ENCODE data around the gene FARSB.
A peak's percentile ranks its signal among the peaks of the same experiment; 100 is the strongest.

FARSB gene

DNA sequence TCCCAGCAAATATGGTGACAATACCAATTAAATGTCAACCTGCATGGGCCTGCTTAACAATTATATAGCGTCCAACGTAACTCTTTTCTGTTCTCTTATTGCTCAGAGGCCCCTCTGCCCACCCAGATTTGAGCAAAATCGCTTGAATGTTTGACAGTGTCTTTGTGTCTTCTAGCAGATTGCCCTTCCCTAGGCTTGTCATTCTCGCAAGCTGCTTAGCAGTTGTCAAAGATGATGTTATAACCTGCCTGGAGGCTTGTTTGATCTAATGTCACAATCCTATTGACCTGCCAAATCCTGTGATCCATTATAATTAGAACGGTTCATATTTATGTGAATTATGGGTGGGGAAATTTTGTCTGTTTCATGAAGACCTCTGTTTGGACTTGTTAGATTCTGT is 108.8 kb downstream of the FARSB start:
- ChIA-PET POLR2A (no interaction called here), CTCF (no interaction called here)

DNA sequence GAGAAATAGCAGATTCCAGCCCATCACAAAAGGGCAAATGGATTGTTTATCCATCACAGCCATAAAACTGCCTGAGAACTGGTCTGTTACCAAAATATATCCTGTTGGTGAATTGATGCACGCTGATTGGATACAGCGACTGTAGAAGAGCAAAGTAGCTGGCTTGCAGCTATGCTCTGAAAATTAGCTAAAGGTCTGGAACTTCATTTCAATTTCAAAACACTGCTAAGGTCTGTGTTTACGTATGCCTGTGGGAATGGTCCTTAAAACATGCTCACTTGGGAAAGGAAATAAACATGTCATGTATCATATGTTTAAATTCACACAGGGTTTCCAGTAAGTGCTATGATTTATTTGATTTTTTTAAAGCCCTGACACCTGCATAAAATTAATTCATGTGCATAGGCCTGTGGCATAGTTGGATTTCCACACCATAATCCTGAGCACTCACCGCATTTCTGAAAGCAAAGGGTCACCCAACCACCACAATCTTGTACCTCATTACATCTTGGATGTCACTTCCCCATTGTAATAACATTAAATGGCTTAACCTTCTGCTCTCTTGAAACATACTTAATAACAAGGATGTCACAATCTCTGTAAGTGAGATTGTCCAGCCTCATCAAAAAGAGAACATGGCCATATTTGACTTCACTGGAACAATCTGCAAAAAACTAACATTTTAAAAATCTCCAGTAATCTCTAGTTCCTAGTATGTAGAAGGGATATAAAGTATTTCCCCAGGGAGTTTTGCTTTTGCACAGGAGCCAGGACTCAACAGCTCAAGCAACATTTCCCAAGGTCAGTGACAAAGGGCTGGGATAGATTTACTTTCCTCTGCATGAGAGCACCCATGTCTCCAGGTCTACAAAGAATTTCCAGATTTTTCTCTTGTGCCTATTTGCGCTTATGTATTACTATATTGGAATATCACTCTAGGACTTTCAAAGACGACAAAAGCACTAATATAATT is 109.8 kb downstream of the FARSB start:
- POLR2A ChIA-PET: interaction anchor here (1.5 kb wide), 1 partner anchor 228 kb away, joined by 4 read pairs; no protein-coding TSS in a partner anchor
- no peak for DNase-seq (ENCODE audit: extremely low spot score)
- CTCF ChIA-PET: interaction anchor here (0.6 kb wide), 1 partner anchor 62 kb away, joined by 3 read pairs; no protein-coding TSS in a partner anchor
- TF ChIP-seq CTBP1 (IDR thresholded peaks at IDR 0.05; ENCODE audit: borderline replicate concordance) (0 out of 2 replicates have a peak, but pooled peaks have one; percentile 6), NFRKB (IDR thresholded peaks at IDR 0.05) (no peak), ZNF384 (IDR thresholded peaks at IDR 0.05) (peak; percentile 60; the same call in 1 of the 2 replicates), BHLHE40 (IDR thresholded peaks at IDR 0.05; ENCODE audit: borderline replicate concordance) (no peak), LEF1 (IDR thresholded peaks at IDR 0.05; ENCODE audit: borderline replicate concordance) (no peak)
- TF ChIP-seq, protein P1, sequence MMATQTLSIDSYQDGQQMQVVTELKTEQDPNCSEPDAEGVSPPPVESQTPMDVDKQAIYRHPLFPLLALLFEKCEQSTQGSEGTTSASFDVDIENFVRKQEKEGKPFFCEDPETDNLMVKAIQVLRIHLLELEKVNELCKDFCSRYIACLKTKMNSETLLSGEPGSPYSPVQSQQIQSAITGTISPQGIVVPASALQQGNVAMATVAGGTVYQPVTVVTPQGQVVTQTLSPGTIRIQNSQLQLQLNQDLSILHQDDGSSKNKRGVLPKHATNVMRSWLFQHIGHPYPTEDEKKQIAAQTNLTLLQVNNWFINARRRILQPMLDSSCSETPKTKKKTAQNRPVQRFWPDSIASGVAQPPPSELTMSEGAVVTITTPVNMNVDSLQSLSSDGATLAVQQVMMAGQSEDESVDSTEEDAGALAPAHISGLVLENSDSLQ (IDR thresholded peaks at IDR 0.05): peak; percentile 86

More for the DNA sequence above, 108.8 kb downstream of the FARSB start:
- TF ChIP-seq SP1 (IDR thresholded peaks at IDR 0.05): no peak
- TF ChIP-seq ELF4 (IDR thresholded peaks at IDR 0.05): no peak
- TF ChIP-seq ZNF384 (IDR thresholded peaks at IDR 0.05): no peak
- no peak for TF ChIP-seq BHLHE40 (IDR thresholded peaks at IDR 0.05; ENCODE audit: borderline replicate concordance)
- TF ChIP-seq HDGF (IDR thresholded peaks at IDR 0.05; ENCODE audit: borderline replicate concordance): no peak
- TF ChIP-seq FOXM1 (IDR thresholded peaks at IDR 0.05; ENCODE audit: borderline replicate concordance): no peak
- no peak for TF ChIP-seq SUZ12 (IDR thresholded peaks at IDR 0.05)
- no peak for TF ChIP-seq LEF1 (IDR thresholded peaks at IDR 0.05; ENCODE audit: borderline replicate concordance)
- TF ChIP-seq, protein P1 (IDR thresholded peaks at IDR 0.05): no peak
- no peak for DNase-seq (ENCODE audit: extremely low spot score)

DNA sequence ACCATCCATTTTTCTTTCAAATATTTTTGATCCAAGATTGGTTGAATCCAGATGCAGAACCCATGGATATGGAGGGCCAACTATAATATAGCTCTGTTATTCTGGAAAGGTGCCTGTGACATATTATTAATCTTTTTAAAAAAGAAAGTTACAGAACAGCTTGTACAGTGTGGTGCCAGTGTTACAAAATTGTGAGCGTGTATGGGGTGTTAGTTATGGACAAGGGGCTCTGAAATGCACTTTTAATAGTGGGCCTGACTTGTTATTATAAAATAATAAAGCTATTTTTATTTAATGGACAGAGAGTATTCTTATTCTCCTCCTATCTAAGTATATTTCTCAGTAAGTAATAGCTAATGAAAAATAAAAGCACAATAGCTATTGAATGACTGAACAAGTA is 111.2 kb downstream of the FARSB start:
- TF ChIP-seq ELF4 (IDR thresholded peaks at IDR 0.05) (no peak), SP1 (IDR thresholded peaks at IDR 0.05) (no peak), BHLHE40 (IDR thresholded peaks at IDR 0.05; ENCODE audit: borderline replicate concordance) (no peak), LEF1 (IDR thresholded peaks at IDR 0.05; ENCODE audit: borderline replicate concordance) (no peak), L3MBTL2 (conservative IDR thresholded peaks at IDR 0.05) (no peak), ZNF384 (IDR thresholded peaks at IDR 0.05) (no peak), NFRKB (IDR thresholded peaks at IDR 0.05) (no peak), SUZ12 (IDR thresholded peaks at IDR 0.05) (no peak), FOXK2 (IDR thresholded peaks at IDR 0.05) (no peak), ARNT (IDR thresholded peaks at IDR 0.05) (no peak), HDGF (IDR thresholded peaks at IDR 0.05; ENCODE audit: borderline replicate concordance) (no peak)
- CTCF ChIA-PET: interaction anchor here (0.9 kb wide), 1 partner anchor 227 kb away, joined by 4 read pairs; no protein-coding TSS in a partner anchor
- POLR2A ChIA-PET: interaction anchor here (1.5 kb wide), 1 partner anchor 227 kb away, joined by 4 read pairs; no protein-coding TSS in a partner anchor
- no peak for DNase-seq (ENCODE audit: extremely low spot score)

DNA sequence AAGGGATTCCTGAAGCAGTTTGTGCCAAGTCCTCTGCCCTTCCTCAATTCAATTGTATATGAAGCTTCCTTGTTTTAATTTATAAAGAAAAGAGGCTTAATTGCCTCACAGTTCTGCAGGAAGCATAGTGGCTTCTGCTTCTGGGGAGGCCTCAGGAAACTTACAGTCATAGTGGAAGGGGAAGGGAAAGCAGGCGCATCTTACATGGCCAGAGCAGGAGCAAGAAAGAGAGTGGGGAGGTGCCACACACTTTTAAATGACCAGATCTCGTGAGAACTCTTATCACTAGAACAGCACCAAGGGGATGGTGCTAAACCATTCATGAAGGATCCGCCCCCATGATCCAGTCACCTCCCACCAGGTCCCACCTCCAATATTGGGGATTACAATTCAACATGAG is 117.4 kb downstream of the FARSB start:
- ChIA-PET POLR2A (no interaction called here), CTCF (no interaction called here)
- no peak for TF ChIP-seq FOXK2 (IDR thresholded peaks at IDR 0.05)
- no peak for TF ChIP-seq FOXA1 (IDR thresholded peaks at IDR 0.05)
- TF ChIP-seq ELF4 (IDR thresholded peaks at IDR 0.05): no peak
- no peak for TF ChIP-seq SP1 (IDR thresholded peaks at IDR 0.05)
- no peak for TF ChIP-seq LEF1 (IDR thresholded peaks at IDR 0.05; ENCODE audit: borderline replicate concordance)
- no peak for TF ChIP-seq FOXM1 (IDR thresholded peaks at IDR 0.05; ENCODE audit: borderline replicate concordance)
- DNase-seq (ENCODE audit: extremely low spot score): no peak

DNA sequence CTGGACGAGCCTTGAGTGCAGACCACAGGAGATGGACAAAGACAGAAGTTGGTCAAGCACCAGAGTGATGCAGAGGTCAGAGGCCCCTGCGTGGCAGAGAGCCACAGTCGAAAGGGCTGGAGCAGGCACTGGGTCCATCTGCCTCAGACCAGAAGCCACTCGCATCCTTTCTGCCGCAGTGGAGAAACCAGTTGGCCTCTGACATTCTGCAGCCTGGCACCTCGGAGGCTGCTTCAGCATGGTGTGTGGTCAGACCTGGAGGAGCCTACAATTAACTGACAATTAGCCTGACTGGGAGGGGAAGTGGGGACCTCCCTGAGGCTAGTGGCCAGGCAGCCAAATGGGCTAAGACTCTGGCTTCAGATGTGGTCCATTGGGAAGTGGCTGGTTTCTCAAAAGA is 120.4 kb downstream of the FARSB start:
- POLR2A ChIA-PET: no interaction called here
- no peak for DNase-seq (ENCODE audit: extremely low spot score)
- TF ChIP-seq NFRKB (IDR thresholded peaks at IDR 0.05) (no peak), FOXA1 (IDR thresholded peaks at IDR 0.05) (no peak), CTBP1 (IDR thresholded peaks at IDR 0.05; ENCODE audit: borderline replicate concordance) (no peak), ZNF384 (IDR thresholded peaks at IDR 0.05) (no peak), ELF4 (IDR thresholded peaks at IDR 0.05) (no peak), FOXM1 (IDR thresholded peaks at IDR 0.05; ENCODE audit: borderline replicate concordance) (no peak), LEF1 (IDR thresholded peaks at IDR 0.05; ENCODE audit: borderline replicate concordance) (no peak), FOXK2 (IDR thresholded peaks at IDR 0.05) (no peak), ARNT (IDR thresholded peaks at IDR 0.05) (no peak), HDGF (IDR thresholded peaks at IDR 0.05; ENCODE audit: borderline replicate concordance) (no peak), TARDBP (IDR thresholded peaks at IDR 0.05) (no peak)
- TF ChIP-seq, protein P1 (IDR thresholded peaks at IDR 0.05): no peak
- CTCF ChIA-PET: no interaction called here

DNA sequence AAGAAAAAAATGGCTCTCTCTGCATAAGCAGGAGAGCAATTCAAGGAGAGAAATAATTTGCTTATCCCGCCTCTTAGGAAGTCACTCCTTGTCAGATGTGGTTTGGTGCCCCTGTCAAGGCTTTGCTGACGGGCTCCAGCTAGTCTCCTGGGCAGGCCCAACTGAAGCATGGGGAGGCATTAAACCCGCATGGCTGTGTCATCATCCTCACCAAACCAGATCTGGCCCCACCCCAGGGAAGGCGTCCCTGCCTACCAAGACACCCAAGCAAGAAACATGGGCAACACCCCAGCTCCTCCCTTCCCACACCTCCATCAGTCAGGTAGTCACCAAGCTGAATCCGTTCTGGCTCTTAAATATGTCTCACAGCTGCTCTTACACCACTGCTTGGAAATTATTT is 123.6 kb downstream of the FARSB start:
- TF ChIP-seq FOXA1 (IDR thresholded peaks at IDR 0.05) (no peak), FOXM1 (IDR thresholded peaks at IDR 0.05; ENCODE audit: borderline replicate concordance) (no peak), SP1 (IDR thresholded peaks at IDR 0.05) (no peak), BHLHE40 (IDR thresholded peaks at IDR 0.05; ENCODE audit: borderline replicate concordance) (no peak), CTBP1 (IDR thresholded peaks at IDR 0.05; ENCODE audit: borderline replicate concordance) (no peak), FOXK2 (IDR thresholded peaks at IDR 0.05) (no peak), ELF4 (IDR thresholded peaks at IDR 0.05) (no peak), HDGF (IDR thresholded peaks at IDR 0.05; ENCODE audit: borderline replicate concordance) (no peak)
- ChIA-PET CTCF (no interaction called here), POLR2A (no interaction called here)
- DNase-seq (ENCODE audit: extremely low spot score): no peak
